Omental fat pad (tissue), 4 donors: ENCODE measurements around the gene SGPL1. TPM values are rescaled to one million over a fixed set of nuclear protein-coding genes. Genes with fewer than 3 reads are reported as not detected.

ENCODE experiments used
- ATAC-seq: fragments of 150-250 bp; one replicate; pipeline ENCODE4 v1.9.1; 2016; ENCODE audit warnings: mild to moderate bottlenecking, moderate library complexity; ENCODE audit not compliant: low FRiP score
- DNase-seq: peaks from one replicate; pipeline ENCODE4 v3.0.0-alpha.2; 2019; ENCODE audit warnings: low spot score
- total RNA-seq, 4 donors: library from RNA; depleted of rRNA; stranded (reverse); fragments of >200 nt; gene quantifications; one replicate each; pipeline ENCODE4 v1.1.0, GENCODE V29; 2016
- TF ChIP-seq, protein P1 (sequence below), 3 donors: fragments of 450-650 bp; IDR thresholded peaks; one replicate each; pipeline ENCODE4 v1.5.1; 2016 to 2017; ENCODE audit warnings: antibody characterized with exemption in 3 of 3, mild to moderate bottlenecking in 3 of 3, moderate library complexity in 2 of 3

Gene SGPL1
- total RNA-seq, 4 donors from 2014 or later = 27.8 to 35.3 (median 30.2) TPM

DNA sequence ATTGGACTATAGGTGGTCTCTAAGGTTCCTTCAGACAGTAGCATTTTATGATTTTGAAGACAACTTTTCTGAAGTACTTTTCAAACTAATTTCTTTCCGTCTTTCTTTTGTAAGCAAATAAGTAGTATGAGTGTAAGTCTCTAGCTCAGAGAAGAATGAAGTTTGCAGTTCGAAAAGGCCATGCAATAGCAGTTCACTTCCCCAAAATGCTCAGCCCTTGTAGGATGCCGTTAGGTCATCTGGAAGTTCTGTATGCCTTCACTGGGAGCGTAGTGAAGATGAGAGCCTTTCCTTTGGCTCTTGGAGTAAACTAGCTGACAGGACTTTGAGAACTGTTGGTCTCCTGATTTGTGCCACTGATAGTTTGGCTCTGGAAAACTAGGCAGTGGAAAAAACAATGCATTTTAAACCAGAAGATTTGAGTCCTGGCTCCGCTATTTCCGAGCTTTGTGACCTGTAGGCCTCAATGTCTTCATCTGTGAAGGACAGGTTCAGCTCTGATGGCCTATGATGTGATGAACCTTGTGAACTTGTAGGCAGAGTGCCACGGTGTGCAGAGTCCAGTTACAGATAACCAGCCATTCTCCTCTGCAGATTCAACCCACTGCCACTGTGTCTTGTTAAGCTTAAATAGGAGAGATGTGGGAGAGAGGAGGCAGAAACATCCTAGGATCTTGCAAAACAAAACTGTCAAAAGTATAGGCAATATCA lies 18.8 kb downstream of the SGPL1 start:
- no peak for ATAC-seq
- DNase-seq = no peak
- TF ChIP-seq, protein P1, sequence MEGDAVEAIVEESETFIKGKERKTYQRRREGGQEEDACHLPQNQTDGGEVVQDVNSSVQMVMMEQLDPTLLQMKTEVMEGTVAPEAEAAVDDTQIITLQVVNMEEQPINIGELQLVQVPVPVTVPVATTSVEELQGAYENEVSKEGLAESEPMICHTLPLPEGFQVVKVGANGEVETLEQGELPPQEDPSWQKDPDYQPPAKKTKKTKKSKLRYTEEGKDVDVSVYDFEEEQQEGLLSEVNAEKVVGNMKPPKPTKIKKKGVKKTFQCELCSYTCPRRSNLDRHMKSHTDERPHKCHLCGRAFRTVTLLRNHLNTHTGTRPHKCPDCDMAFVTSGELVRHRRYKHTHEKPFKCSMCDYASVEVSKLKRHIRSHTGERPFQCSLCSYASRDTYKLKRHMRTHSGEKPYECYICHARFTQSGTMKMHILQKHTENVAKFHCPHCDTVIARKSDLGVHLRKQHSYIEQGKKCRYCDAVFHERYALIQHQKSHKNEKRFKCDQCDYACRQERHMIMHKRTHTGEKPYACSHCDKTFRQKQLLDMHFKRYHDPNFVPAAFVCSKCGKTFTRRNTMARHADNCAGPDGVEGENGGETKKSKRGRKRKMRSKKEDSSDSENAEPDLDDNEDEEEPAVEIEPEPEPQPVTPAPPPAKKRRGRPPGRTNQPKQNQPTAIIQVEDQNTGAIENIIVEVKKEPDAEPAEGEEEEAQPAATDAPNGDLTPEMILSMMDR (IDR thresholded peaks at IDR 0.05) = no peak

DNA sequence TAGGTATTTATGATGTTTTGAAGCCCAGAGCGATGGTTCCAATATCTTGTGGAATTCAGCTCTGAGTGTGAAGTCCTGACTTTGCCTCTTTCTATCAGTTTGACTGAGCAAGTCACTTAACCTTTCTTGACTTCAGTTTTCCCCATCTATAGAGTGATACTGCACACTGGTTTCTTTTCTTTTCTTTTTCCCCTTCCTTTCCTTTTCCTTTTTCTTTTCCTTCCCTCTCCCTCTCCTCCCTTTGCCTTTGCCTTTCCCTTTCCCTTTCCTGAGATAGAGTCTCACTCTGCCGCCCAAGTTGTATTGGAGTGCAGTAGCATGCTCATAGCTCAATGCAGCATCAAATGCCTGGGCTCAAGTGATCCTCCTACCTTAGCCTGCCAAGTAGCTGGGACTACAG lies 20.6 kb downstream of the SGPL1 start:
- TF ChIP-seq, protein P1 (IDR thresholded peaks at IDR 0.05) = no peak
- DNase-seq = no peak
- ATAC-seq = no peak

DNA sequence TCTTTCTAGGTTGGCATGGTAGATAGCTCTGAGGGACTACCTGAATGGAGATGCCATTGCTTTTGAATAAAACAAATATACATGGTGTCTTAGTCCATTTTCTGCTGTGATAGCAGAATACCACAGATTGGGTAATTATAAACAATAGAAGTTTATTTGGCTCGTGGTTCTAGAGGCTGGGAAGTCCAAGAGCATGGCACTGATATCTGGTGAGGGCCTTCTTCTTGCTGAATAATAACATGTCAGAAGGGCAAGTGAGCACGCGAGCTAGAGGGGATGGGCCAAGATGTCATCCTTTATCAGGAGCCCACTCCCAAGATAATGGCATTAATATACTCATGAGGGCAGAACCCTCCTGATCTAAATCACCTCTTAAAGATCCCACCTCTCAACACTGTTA lies 21.9 kb downstream of the SGPL1 start:
- no peak for DNase-seq
- no peak for ATAC-seq
- TF ChIP-seq, protein P1 (IDR thresholded peaks at IDR 0.05) = no peak

DNA sequence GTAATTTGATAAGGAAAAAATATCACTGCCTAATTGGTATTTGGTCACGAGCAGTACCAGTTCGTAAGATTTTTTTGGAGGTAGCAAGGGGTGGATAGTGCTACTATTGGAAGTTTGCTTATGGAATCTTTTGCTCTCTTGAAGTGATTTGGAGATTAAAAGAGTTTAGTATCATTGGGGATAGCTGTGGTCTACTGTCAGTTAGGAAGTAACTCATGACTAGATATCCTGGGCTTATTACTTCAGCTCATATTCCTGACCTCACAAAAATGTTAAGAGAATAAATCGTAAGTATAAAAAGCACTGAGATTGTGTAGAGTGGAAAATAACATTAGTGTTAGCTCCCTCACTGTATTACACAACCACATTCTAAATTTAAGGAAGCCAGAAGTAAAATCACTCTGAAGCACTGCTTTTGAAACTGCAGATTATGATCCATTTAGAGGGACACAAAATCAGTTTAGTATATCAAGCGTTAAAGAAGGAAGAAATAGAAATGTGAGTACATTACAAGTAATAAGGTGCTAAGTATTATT lies 22.6 kb downstream of the SGPL1 start:
- TF ChIP-seq, protein P1 (IDR thresholded peaks at IDR 0.05) = no peak
- ATAC-seq (peak; percentile 51), DNase-seq (no peak)

DNA sequence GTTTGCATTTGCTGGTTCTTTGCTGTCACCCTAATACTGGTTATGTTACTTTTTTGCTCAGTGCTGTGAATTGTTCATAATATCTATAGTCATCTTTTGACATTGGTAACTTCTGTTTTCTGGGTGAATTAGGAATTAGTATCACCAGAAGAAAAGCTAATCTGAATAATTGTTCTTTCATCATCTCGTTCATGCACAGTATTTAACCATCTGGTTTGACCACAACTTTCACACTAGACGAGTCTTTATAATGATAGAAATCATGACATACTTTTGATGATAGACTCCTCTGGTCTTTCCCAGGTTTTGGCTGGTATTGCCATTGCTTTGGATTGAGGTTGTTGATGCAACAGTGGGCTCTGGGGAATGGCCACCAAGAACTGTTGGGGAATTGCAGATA lies 25.1 kb downstream of the SGPL1 start:
- ATAC-seq = no peak
- no peak for DNase-seq
- TF ChIP-seq, protein P1 (IDR thresholded peaks at IDR 0.05) = no peak

DNA sequence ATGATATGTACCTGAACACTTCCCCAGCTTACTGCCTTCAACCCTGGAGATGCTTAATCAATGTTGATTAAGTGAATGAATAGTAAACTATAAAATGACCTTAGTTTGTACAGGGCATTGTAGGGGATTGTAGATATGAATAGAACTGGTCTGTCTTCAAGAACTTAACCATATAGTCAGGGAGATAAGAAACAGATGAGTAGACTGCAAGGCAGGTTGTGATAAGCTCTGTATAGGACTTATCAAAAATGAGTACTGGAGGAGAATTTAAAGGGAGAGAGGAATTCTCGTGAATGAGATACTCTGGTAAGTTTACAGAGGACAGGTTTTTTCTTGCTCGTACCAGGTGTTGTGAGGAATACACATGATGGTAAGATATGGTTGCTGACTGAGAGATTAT lies 27.6 kb downstream of the SGPL1 start:
- ATAC-seq (no peak), DNase-seq (no peak)
- TF ChIP-seq, protein P1 (IDR thresholded peaks at IDR 0.05) = no peak
